Inflammatory macrophage (primary cell): Measurements from ENCODE around the gene EPC2.

ENCODE experiments used
- DNase-seq, 2 donors: peaks; one replicate each; pipeline ENCODE4 v3.0.0-alpha.2; 2020 to 2022

EPC2 gene

GRCh38 chr2:148813603-148814065 is 169.1 kb downstream of the EPC2 start:
- DNase-seq = no peak

GRCh38 chr2:148814143-148814859 is 169.8 kb downstream of the EPC2 start:
- DNase-seq = no peak

- no peak for DNase-seq
These were observed 170.4 kb downstream of the EPC2 start for GRCh38 chr2:148814860-148815419.

- no peak for DNase-seq
These were observed 171.6 kb downstream of the EPC2 start for GRCh38 chr2:148816176-148816575.

- DNase-seq = no peak
These were observed 172.7 kb downstream of the EPC2 start for GRCh38 chr2:148817210-148817708.

GRCh38 chr2:148819019-148819585 is 174.6 kb downstream of the EPC2 start:
- DNase-seq = no peak

- DNase-seq = no peak
These were observed 179.6 kb downstream of the EPC2 start for GRCh38 chr2:148824190-148824589.

GRCh38 chr2:148826791-148827190 is 182.2 kb downstream of the EPC2 start:
- no peak for DNase-seq

- no peak for DNase-seq
These were observed 184.4 kb downstream of the EPC2 start for GRCh38 chr2:148828941-148829340.

GRCh38 chr2:148829618-148830017 is 185.1 kb downstream of the EPC2 start:
- DNase-seq = no peak

GRCh38 chr2:148832637-148833036 is 188.1 kb downstream of the EPC2 start:
- DNase-seq = no peak
